OCI-LY1 (cell line): ENCODE measurements around the gene TRIM56.
"Not testable (repeated sequence)": the region's sequence is repeated elsewhere in the genome, so short reads cannot be mapped to it uniquely, and the experiment has no call there.

Experiments used
- CTCF ChIP-seq: fragments of 200-600 bp; sonication (generic), shearing (Covaris generic); IDR thresholded peaks from 2 replicates; pipeline ENCODE4 v1.5.1; 2017; ENCODE audit warnings: mild to moderate bottlenecking, antibody characterized with exemption, low read length, moderate library complexity, mixed read lengths
- EZH2 ChIP-seq: fragments of 200-600 bp; sonication (generic), shearing (Covaris generic); IDR thresholded peaks from 2 replicates; pipeline ENCODE4 v1.8.0; 2017; ENCODE audit warnings: borderline replicate concordance, mixed run types, mild to moderate bottlenecking, antibody characterized with exemption, low read length, moderate library complexity, mixed read lengths

GRCh38 chr7:101113140-101113539 is 27.9 kb downstream of the TRIM56 start:
- TF ChIP-seq CTCF, EZH2: not testable (repeated sequence)
